DND-41 (cell line): ENCODE results near the gene ASIC4.

Source experiments
- ATAC-seq: fragments of 200-7000 bp; cut with Tn5 transposase; 3 replicates; pipeline ENCODE4 v1.9.1; 2021; ENCODE audit warnings: low read depth; ENCODE audit not compliant: insufficient read depth
- DNase-seq: peaks from one replicate; pipeline ENCODE4 v3.0.0-alpha.2; 2020
- H2AFZ ChIP-seq: 2 replicates; pipeline ENCODE4 v1.6.0; 2012; ENCODE audit warnings: low read depth, low read length
- H3K27ac ChIP-seq: 2 replicates; pipeline ENCODE4 v1.5.1; 2012; ENCODE audit warnings: low read length, inconsistent platforms
- H3K27me3 ChIP-seq: fragments of 200-600 bp; sonication (generic); 2 replicates; pipeline ENCODE4 v1.6.0; 2012; ENCODE audit warnings: low read length, mild to moderate bottlenecking, inconsistent platforms; ENCODE audit not compliant: insufficient read depth, poor library complexity
- H3K36me3 ChIP-seq: 2 replicates; pipeline ENCODE4 v1.5.1; 2012; ENCODE audit warnings: low read length, inconsistent platforms; ENCODE audit not compliant: insufficient read depth
- H3K4me1 ChIP-seq: 2 replicates; pipeline ENCODE4 v1.5.1; 2012; ENCODE audit warnings: mild to moderate bottlenecking, low read length; ENCODE audit not compliant: insufficient read depth
- H3K4me2 ChIP-seq: 2 replicates; pipeline ENCODE4 v1.6.0; 2012; ENCODE audit warnings: mild to moderate bottlenecking, moderate library complexity, low read length, inconsistent platforms; ENCODE audit not compliant: insufficient read depth
- H3K4me3 ChIP-seq, 2 experiments: fragments of 200-600 bp in 1 of 2; shearing (Covaris generic) in 1 of 2; 2 replicates each; pipeline ENCODE4 v1.5.1; 2012 to 2016; ENCODE audit warnings: inconsistent platforms in 2 of 2, low read length in 2 of 2, mild to moderate bottlenecking in 2 of 2, low read depth in 1 of 2, moderate library complexity in 1 of 2
- H3K79me2 ChIP-seq: 2 replicates; pipeline ENCODE4 v1.6.0; 2012; ENCODE audit warnings: low read length, inconsistent platforms; ENCODE audit not compliant: insufficient read depth
- H3K9ac ChIP-seq: 2 replicates; pipeline ENCODE4 v1.6.0; 2012; ENCODE audit warnings: low read depth, mild to moderate bottlenecking, inconsistent platforms, low read length, moderate library complexity
- H3K9me3 ChIP-seq: 2 replicates; pipeline ENCODE4 v1.5.1; 2012; ENCODE audit warnings: low read length, moderate library complexity, mild to moderate bottlenecking, inconsistent platforms; ENCODE audit not compliant: insufficient read depth, severe bottlenecking
- H4K20me1 ChIP-seq: 2 replicates; pipeline ENCODE4 v1.6.0; 2012; ENCODE audit warnings: low read length; ENCODE audit not compliant: insufficient read depth
- CTCF ChIP-seq: IDR thresholded peaks from 2 replicates; pipeline ENCODE4 v1.5.1; 2012; ENCODE audit warnings: borderline replicate concordance, low read length, moderate library complexity, mild to moderate bottlenecking; ENCODE audit not compliant: poor library complexity, severe bottlenecking; ENCODE audit errors: extremely low read depth
- EZH2 ChIP-seq: IDR thresholded peaks from 3 replicates; pipeline ENCODE4 v1.6.1; 2012; ENCODE audit warnings: borderline replicate concordance, low read depth, mild to moderate bottlenecking, moderate library complexity, low read length, inconsistent platforms; ENCODE audit not compliant: severe bottlenecking

ASIC4 gene

GRCh38 chr2:219514836-219515235, 554 bp downstream of the ASIC4 start:
- Histone ChIP-seq H3K4me2 (no peak overlapping the region), H3K27me3 (peaks cover 53% of the 10 kb centered on the region), H2AFZ (no peak overlapping the region), H4K20me1 (peaks cover 6% of the 10 kb centered on the region), H3K4me1 (peaks cover under 1% of the 10 kb centered on the region; the same call in 1 of the 2 replicates), H3K9me3 (no peaks in the 10 kb centered on the region), H3K79me2 (no peaks in the 10 kb centered on the region), H3K4me3 (no peak overlapping the region), H3K36me3 (no peaks in the 10 kb centered on the region), H3K9ac (no peak overlapping the region), H3K27ac (no peak overlapping the region)
- TF ChIP-seq EZH2, result no peak
- no peak for TF ChIP-seq CTCF
- DNase-seq, result no peak
- ATAC-seq, result no peak

- Histone ChIP-seq H3K27me3 (peaks cover 56% of the 10 kb centered on the region), H3K36me3 (no peaks in the 10 kb centered on the region), H3K9me3 (no peaks in the 10 kb centered on the region), H3K4me3 (no peak overlapping the region), H4K20me1 (peaks cover 6% of the 10 kb centered on the region), H3K4me1 (peaks cover 2% of the 10 kb centered on the region; the same call in 1 of the 2 replicates), H3K27ac (no peak overlapping the region), H2AFZ (no peak overlapping the region), H3K4me2 (no peak overlapping the region), H3K9ac (no peak overlapping the region), H3K79me2 (no peaks in the 10 kb centered on the region)
- no peak for ATAC-seq
- TF ChIP-seq EZH2 (no peak), CTCF (no peak)
- no peak for DNase-seq
These were observed 1.8 kb downstream of the ASIC4 start for GRCh38 chr2:219515874-219516629.

- TF ChIP-seq EZH2, result no peak
- no peak for TF ChIP-seq CTCF
- no peak overlapping the region for H3K4me3 ChIP-seq
- H4K20me1 ChIP-seq, result peaks cover 6% of the 10 kb centered on the region
- no peak overlapping the region for H2AFZ ChIP-seq
- peaks cover 8% of the 10 kb centered on the region for H3K4me1 ChIP-seq
- ATAC-seq (no peak), DNase-seq (no peak)
- H3K27me3 ChIP-seq, result peaks cover 62% of the 10 kb centered on the region
- H3K27ac ChIP-seq, result no peak overlapping the region
- H3K9ac ChIP-seq, result no peak overlapping the region
- no peaks in the 10 kb centered on the region for H3K36me3 ChIP-seq
- no peaks in the 10 kb centered on the region for H3K79me2 ChIP-seq
- no peak overlapping the region for H3K4me2 ChIP-seq
- no peaks in the 10 kb centered on the region for H3K9me3 ChIP-seq
These were observed 2.6 kb downstream of the ASIC4 start for GRCh38 chr2:219516888-219517287.
